Panc1 (cell line): ENCODE measurements around the gene KAT8. TPM values are rescaled to one million over a fixed set of nuclear protein-coding genes. Genes with fewer than 3 reads are reported as not detected.

Experiments
- ATAC-seq: fragments of 200-7000 bp; cut with Tn5 transposase; 2 replicates; pipeline ENCODE4 v1.9.1; 2020; ENCODE audit warnings: mild to moderate bottlenecking, moderate library complexity
- BruUV-seq: library from RNA; stranded (reverse); fragments of 400-500 nt; replicated peaks from 2 replicates; lab custom pipeline; 2021; lab: Mats Ljungman, UMichigan
- CTCF ChIA-PET: fragments of 300-600 bp; sonication (Branson Sonifier 250); formaldehyde crosslinking; loops from one replicate; lab custom pipeline; 2022; ENCODE audit warnings: antibody characterized with exemption; lab: Charles Lee
- POLR2A ChIA-PET: fragments of 300-600 bp; sonication (Branson Sonifier 250); formaldehyde crosslinking; loops from one replicate; lab custom pipeline; 2022; ENCODE audit warnings: antibody characterized with exemption; lab: Charles Lee
- DNase-seq: peaks from one replicate; pipeline ENCODE4 v3.0.0-alpha.2; 2010; ENCODE audit warnings: low read depth, low spot score
- H3K27ac ChIP-seq: 2 replicates; pipeline ENCODE4 v1.5.1; 2011; ENCODE audit warnings: mild to moderate bottlenecking, low read length, inconsistent platforms
- H3K27me3 ChIP-seq: fragments of 200-500 bp; sonication (Bioruptor generic); 2 replicates; pipeline ENCODE4 v1.6.0; 2014; ENCODE audit warnings: low read length, inconsistent platforms; ENCODE audit not compliant: control insufficient read depth, insufficient read depth
- H3K36me3 ChIP-seq: fragments of 200-500 bp; sonication (Bioruptor generic); 2 replicates; pipeline ENCODE4 v1.5.1; 2014; ENCODE audit warnings: inconsistent platforms, mild to moderate bottlenecking, low read length, moderate library complexity; ENCODE audit not compliant: control insufficient read depth, insufficient read depth
- H3K4me1 ChIP-seq: 2 replicates; pipeline ENCODE4 v1.5.1; 2011; ENCODE audit warnings: inconsistent platforms, mild to moderate bottlenecking, low read length, moderate library complexity; ENCODE audit not compliant: control insufficient read depth, insufficient read depth
- H3K4me3 ChIP-seq, 2 experiments: 2 replicates each; pipeline ENCODE4 v1.5.1; 2011 to 2012; ENCODE audit warnings: low read depth in 2 of 2, low read length in 2 of 2, mild to moderate bottlenecking in 2 of 2, inconsistent platforms in 1 of 2, moderate library complexity in 1 of 2
- H3K9me3 ChIP-seq: fragments of 200-500 bp; sonication (Bioruptor generic); 2 replicates; pipeline ENCODE4 v1.5.1; 2014; ENCODE audit warnings: low read depth, mild to moderate bottlenecking, inconsistent platforms, low read length, moderate library complexity; ENCODE audit not compliant: control insufficient read depth, insufficient read depth
- POLR2AphosphoS5 ChIP-seq: IDR thresholded peaks from 2 replicates; pipeline ENCODE4 v1.6.1; 2012; ENCODE audit warnings: mild to moderate bottlenecking, low read depth, low read length, moderate library complexity
- SIN3A ChIP-seq: IDR thresholded peaks from 2 replicates; pipeline ENCODE4 v1.6.1; 2012; ENCODE audit warnings: low read depth, mild to moderate bottlenecking, low read length, moderate library complexity, borderline replicate concordance; ENCODE audit not compliant: insufficient read depth
- TCF7L2 ChIP-seq: IDR thresholded peaks from 2 replicates; pipeline ENCODE4 v1.6.1; 2011; ENCODE audit warnings: mild to moderate bottlenecking, low read depth, low read length, inconsistent platforms
- in situ Hi-C: cut with HindIII; loops from 2 replicates; pipeline ENCODE4 v1.10.0; 2016; ENCODE audit warnings: low sequenced_read_pairs, low pct_unique_long_range_greater_than_20kb
- intact Hi-C: fragments of 100-400 bp; cut with micrococcal nuclease; formaldehyde crosslinking; loops from one replicate; pipeline ENCODE4 v1.10.0; 2022; ENCODE audit not compliant: unreplicated experiment
- total RNA-seq: library from RNA; stranded (reverse); gene quantifications from one replicate; pipeline ENCODE4 v1.2.1, GENCODE V29; 2021; ENCODE audit not compliant: unreplicated experiment
- TF ChIP-seq, protein P1 (sequence below), 2 experiments: IDR thresholded peaks; 2 replicates each; pipeline ENCODE4 v1.6.1; 2011 to 2012; ENCODE audit warnings: low read depth in 2 of 2, control low read depth in 1 of 2, low read length in 1 of 2, mild to moderate bottlenecking in 1 of 2, moderate library complexity in 1 of 2; ENCODE audit not compliant: insufficient read depth in 1 of 2
- TF ChIP-seq, protein P2 (sequence below): fragments of 450-650 bp; IDR thresholded peaks from 2 replicates; pipeline ENCODE4 v1.5.1; 2017; ENCODE audit warnings: mild to moderate bottlenecking

KAT8 gene
- total RNA-seq, 1 experiment from 2014 or later, result 48.3 TPM

DNA sequence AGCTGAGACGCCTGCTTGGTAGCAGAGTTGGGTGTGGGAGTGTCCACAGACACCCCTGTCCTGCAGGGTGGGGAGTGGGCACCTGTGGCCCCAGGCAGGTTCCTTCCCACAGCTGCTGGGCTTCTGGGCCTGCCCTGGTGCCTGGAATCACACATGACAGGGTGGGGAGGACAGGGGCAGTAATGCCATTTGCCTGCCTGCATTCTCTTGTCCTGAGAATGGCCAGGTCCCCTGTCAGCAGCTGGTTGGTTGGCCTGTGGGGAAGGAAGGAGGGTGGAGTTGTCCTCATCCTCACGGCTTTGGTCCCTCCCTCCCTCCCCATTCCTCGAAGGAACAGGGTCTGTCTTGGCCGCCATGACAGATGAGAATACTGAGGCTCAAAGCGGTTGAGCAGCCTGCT is 33.9 kb upstream of the KAT8 start:
- 0 out of 2 replicates have a peak, but pooled peaks have one; percentile 6 for ATAC-seq
- ChIA-PET POLR2A (interaction anchor here (0.7 kb wide), 1 partner anchor 10 kb away, joined by 3 read pairs; no protein-coding TSS in a partner anchor), CTCF (no interaction called here)
- no peaks in the 10 kb centered on the region; the same call in 1 of the 2 replicates for H3K4me1 ChIP-seq
- intact Hi-C loops (no loop called here), in situ Hi-C loops (no loop called here)
- no peaks in the 10 kb centered on the region for H3K9me3 ChIP-seq
- no peaks in the 10 kb centered on the region for H3K27me3 ChIP-seq
- BruUV-seq, result no TSS peak
- H3K4me3 ChIP-seq, result no peak overlapping the region
- H3K36me3 ChIP-seq, result no peaks in the 10 kb centered on the region
- DNase-seq, result no peak
- no peak overlapping the region for H3K27ac ChIP-seq
- TF ChIP-seq, protein P1, sequence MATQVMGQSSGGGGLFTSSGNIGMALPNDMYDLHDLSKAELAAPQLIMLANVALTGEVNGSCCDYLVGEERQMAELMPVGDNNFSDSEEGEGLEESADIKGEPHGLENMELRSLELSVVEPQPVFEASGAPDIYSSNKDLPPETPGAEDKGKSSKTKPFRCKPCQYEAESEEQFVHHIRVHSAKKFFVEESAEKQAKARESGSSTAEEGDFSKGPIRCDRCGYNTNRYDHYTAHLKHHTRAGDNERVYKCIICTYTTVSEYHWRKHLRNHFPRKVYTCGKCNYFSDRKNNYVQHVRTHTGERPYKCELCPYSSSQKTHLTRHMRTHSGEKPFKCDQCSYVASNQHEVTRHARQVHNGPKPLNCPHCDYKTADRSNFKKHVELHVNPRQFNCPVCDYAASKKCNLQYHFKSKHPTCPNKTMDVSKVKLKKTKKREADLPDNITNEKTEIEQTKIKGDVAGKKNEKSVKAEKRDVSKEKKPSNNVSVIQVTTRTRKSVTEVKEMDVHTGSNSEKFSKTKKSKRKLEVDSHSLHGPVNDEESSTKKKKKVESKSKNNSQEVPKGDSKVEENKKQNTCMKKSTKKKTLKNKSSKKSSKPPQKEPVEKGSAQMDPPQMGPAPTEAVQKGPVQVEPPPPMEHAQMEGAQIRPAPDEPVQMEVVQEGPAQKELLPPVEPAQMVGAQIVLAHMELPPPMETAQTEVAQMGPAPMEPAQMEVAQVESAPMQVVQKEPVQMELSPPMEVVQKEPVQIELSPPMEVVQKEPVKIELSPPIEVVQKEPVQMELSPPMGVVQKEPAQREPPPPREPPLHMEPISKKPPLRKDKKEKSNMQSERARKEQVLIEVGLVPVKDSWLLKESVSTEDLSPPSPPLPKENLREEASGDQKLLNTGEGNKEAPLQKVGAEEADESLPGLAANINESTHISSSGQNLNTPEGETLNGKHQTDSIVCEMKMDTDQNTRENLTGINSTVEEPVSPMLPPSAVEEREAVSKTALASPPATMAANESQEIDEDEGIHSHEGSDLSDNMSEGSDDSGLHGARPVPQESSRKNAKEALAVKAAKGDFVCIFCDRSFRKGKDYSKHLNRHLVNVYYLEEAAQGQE (IDR thresholded peaks at IDR 0.05; ENCODE audit: insufficient read depth in 1 of 2, low read depth in 2 of 2, low read length in 1 of 2), result no peak
- TF ChIP-seq POLR2AphosphoS5 (no peak), SIN3A (no peak), TCF7L2 (no peak)
- TF ChIP-seq, protein P2, sequence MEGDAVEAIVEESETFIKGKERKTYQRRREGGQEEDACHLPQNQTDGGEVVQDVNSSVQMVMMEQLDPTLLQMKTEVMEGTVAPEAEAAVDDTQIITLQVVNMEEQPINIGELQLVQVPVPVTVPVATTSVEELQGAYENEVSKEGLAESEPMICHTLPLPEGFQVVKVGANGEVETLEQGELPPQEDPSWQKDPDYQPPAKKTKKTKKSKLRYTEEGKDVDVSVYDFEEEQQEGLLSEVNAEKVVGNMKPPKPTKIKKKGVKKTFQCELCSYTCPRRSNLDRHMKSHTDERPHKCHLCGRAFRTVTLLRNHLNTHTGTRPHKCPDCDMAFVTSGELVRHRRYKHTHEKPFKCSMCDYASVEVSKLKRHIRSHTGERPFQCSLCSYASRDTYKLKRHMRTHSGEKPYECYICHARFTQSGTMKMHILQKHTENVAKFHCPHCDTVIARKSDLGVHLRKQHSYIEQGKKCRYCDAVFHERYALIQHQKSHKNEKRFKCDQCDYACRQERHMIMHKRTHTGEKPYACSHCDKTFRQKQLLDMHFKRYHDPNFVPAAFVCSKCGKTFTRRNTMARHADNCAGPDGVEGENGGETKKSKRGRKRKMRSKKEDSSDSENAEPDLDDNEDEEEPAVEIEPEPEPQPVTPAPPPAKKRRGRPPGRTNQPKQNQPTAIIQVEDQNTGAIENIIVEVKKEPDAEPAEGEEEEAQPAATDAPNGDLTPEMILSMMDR, result no peak

DNA sequence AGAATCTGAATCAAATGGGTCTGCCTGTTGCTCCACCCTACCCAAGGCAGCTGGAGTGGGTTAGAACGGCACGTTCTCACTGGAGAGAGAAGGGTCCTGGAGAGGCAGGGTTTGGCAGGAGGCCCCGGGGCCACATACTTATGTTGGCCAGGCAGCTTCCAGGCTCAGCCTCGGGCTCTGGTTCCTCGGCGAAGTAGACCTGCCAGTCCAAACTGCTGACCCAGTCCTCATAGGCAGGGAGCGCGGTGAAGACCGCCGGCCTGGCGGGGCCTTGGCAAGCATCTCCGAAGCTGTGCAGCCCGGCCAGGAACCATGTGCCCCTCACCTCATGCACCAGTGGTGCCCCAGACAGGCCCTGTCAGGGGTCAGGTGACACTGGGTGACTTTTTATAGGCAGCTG is 33.5 kb upstream of the KAT8 start:
- BruUV-seq, result no TSS peak
- Histone ChIP-seq H3K4me3 (no peak overlapping the region), H3K27ac (no peak overlapping the region), H3K36me3 (no peaks in the 10 kb centered on the region), H3K4me1 (no peaks in the 10 kb centered on the region; the same call in 1 of the 2 replicates), H3K9me3 (no peaks in the 10 kb centered on the region), H3K27me3 (no peaks in the 10 kb centered on the region)
- intact Hi-C loops (no loop called here), in situ Hi-C loops (no loop called here)
- POLR2A ChIA-PET, result interaction anchor here (0.7 kb wide), 1 partner anchor 9 kb away, joined by 3 read pairs; no protein-coding TSS in a partner anchor
- TF ChIP-seq POLR2AphosphoS5 (0 out of 2 replicates have a peak, but pooled peaks have one; percentile 2), TCF7L2 (no peak), SIN3A (no peak)
- TF ChIP-seq, protein P1 (IDR thresholded peaks at IDR 0.05; ENCODE audit: insufficient read depth in 1 of 2, low read depth in 2 of 2, low read length in 1 of 2), result no peak
- DNase-seq (no peak), ATAC-seq (no peak)
- CTCF ChIA-PET, result no interaction called here
